GM11168 (cell line): Measurements from ENCODE around the gene CELF2.

Source experiments
- in situ Hi-C: fragments of 300-500 bp; cut with MboI; formaldehyde crosslinking; loops from one replicate; pipeline ENCODE4 v1.12.0; 2022; ENCODE audit warnings: low sequenced_read_pairs; ENCODE audit not compliant: unreplicated experiment

The CELF2 gene

GRCh38 chr10:11150231-11150731 is 132.6 kb downstream of the CELF2 start:
- in situ Hi-C loops: no loop called here

- in situ Hi-C loops: no loop called here
These were observed 133.3 kb downstream of the CELF2 start for GRCh38 chr10:11150879-11151415.

- in situ Hi-C loops: no loop called here
These were observed 135.1 kb downstream of the CELF2 start for GRCh38 chr10:11152801-11153200.

- in situ Hi-C loops: no loop called here
These were observed 135.6 kb downstream of the CELF2 start for GRCh38 chr10:11153245-11153644.

GRCh38 chr10:11153766-11154165 is 136.1 kb downstream of the CELF2 start:
- in situ Hi-C loops: no loop called here

- in situ Hi-C loops: no loop called here
These were observed 136.7 kb downstream of the CELF2 start for GRCh38 chr10:11154333-11154732.

GRCh38 chr10:11154849-11155498 is 137.3 kb downstream of the CELF2 start:
- in situ Hi-C loops: no loop called here

GRCh38 chr10:11156480-11156879 is 138.8 kb downstream of the CELF2 start:
- in situ Hi-C loops: no loop called here

- in situ Hi-C loops: no loop called here
These were observed 139.8 kb downstream of the CELF2 start for GRCh38 chr10:11157292-11158076.

- in situ Hi-C loops: no loop called here
These were observed 140.4 kb downstream of the CELF2 start for GRCh38 chr10:11158080-11158479.

- in situ Hi-C loops: no loop called here
These were observed 142.0 kb downstream of the CELF2 start for GRCh38 chr10:11159543-11160215.

GRCh38 chr10:11161096-11161495 is 143.4 kb downstream of the CELF2 start:
- in situ Hi-C loops: no loop called here

GRCh38 chr10:11161910-11162309 is 144.2 kb downstream of the CELF2 start:
- in situ Hi-C loops: no loop called here

- in situ Hi-C loops: no loop called here
These were observed 145.3 kb downstream of the CELF2 start for GRCh38 chr10:11162828-11163599.

- in situ Hi-C loops: no loop called here
These were observed 146.3 kb downstream of the CELF2 start for GRCh38 chr10:11163780-11164550.

- in situ Hi-C loops: no loop called here
These were observed 146.8 kb downstream of the CELF2 start for GRCh38 chr10:11164551-11164802.

GRCh38 chr10:11164803-11165590 is 147.3 kb downstream of the CELF2 start:
- in situ Hi-C loops: no loop called here

GRCh38 chr10:11165591-11166543 is 148.2 kb downstream of the CELF2 start:
- in situ Hi-C loops: no loop called here
